HG03103 (cell line): ENCODE measurements around the gene SLC7A7.
"Not testable (repeated sequence)": the region's sequence is repeated elsewhere in the genome, so short reads cannot be mapped to it uniquely, and the experiment has no call there.

Experiments
- ATAC-seq: cut with Tn5 transposase; IDR thresholded peaks from one replicate; pipeline ENCODE4 v1.9.1; 2021; ENCODE audit warnings: low read depth; ENCODE audit not compliant: unreplicated experiment

Gene SLC7A7

DNA sequence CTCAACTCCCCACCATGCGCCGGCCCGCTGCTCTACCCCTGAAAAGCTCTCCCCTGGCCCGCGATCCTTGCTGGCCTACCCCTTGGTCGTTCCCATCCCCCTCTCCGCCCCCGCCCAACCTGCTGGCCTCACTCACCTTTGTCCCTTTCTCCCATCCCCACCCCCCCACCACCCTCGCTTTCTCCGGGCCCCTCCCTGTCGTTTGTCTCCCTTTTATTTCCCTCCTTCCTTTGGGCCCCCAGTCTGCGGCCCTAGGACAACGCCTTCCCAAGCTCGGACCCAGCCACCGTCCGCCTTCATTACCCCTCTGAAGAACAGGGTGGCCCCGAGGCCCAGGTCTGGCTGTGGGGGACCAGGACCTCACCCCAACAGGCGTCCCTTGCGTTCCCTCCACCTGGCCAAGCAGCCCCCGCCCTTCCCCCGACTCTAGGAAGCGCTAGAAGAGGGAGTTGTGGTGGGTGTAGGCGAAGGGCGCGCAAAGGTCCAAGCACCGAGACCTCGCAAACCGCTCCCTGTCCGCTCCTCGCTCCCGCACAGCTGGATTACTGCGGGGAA lies 6.9 kb upstream of the SLC7A7 start:
- no peak for ATAC-seq

DNA sequence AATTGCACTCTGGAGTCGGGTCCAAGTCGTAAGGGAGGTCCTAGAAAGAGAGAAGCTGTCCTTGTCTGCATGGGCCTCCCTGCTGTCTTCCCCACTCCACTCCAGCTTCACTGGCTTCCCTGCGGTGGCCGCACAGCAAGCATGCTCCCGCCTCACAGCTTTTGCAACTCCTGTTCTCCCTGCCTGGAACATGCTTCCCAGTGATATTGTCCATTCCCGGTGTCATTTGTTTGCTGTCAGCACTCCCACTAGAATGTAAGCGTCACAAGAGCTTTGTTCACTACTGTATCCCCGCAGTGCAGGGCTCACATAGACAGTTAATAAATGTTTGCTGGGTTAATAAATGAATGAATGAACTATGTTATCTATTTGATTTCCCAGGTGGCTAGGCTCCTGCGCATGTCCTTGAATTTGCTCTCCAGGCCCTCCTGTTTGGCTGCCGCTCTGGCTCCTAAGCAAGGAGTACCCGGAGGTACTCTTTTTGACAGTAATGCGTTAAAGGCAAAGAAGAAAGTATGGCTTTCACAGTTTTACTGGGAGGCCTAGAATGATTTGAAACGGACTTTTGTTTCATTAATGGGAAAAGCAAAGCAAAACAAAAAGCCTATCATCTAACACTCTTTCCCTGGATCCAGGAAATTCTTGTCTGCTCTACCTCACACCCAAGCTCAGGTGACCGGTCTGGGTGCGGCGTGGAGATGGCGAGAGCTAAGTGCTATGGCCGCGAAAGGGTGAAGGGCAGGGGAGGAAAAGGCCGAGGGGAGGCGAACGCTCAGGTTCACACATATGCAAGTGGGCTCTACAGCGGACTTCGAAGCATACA lies 6.2 kb upstream of the SLC7A7 start:
- no peak for ATAC-seq

DNA sequence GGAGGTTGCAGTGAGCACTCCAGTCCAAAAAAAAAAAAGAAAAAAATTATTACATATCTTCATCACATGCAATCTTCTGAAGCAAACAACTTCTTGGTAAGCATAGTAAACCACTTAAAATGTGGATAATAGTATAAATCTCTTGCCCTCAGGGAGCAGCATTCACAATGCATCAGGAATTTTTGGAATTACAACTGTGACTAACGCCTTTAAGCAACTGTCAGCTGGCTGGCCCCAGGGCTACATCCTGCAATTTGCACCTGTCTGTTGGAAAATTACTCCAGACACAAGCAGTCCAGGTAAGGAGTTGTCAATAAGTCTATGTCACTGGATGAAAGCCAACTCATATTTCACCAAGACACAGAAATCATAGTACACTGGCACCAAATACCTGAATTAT lies 5.5 kb upstream of the SLC7A7 start:
- ATAC-seq, result no peak

DNA sequence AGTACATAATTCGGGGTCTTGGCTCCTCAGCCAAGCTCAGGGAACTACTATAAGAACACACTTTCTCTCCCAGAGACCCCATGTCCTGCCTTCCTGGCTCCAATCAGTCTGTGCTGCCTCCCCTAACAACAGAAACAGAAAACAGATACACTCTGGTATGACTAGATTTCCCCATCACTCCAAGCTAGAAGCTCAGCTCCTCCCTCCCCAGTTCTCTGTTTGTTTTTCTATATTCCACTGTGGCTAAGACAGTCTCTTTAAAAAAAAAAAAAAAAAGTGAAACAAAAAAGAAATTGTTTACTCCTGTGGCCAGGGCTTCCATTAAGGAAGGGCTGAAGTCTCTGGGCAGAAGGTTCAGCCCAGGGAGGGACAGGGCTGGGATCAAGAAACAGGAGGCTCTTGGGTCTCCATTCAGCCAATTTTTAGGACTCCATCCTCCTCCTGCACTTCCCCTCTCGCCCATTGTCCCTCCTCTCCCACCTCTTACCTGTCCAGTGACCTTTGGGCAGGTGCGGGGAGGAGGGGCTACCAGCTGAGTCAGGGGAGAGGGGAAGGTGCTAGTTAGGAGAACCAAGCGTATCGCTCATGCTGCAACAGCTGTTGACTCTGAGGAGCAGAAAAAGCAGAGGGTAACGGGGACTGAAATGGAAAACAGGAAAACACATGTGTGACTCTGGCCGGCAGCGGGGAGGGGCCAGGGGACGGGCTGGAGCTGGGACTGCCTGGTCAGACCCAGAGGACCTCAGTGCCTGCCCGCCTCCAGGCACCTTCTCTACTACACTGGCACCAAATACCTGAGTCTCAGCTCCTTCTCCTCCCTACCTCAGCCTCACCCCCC lies 4.1 kb upstream of the SLC7A7 start:
- ATAC-seq, result no peak

DNA sequence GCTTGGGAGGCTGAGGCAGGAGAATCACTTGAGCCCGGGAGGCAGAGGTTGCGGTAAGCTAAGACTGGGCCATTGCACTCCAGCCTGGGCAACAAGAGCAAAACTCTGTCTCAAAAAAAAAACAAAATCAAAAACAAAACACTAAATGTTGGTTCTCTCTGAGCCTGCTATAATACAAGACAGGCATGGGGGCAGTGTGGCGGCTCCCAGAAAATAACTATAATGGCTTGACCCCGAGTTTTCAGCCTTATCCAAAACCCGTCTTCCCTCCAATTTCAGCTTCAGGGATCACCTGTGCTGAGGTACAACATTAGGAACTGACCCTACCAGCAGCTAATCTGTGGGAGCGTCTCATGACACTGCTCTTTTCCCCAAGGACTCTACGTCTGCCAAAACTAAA lies 862 bp downstream of the SLC7A7 start:
- ATAC-seq, result no peak

DNA sequence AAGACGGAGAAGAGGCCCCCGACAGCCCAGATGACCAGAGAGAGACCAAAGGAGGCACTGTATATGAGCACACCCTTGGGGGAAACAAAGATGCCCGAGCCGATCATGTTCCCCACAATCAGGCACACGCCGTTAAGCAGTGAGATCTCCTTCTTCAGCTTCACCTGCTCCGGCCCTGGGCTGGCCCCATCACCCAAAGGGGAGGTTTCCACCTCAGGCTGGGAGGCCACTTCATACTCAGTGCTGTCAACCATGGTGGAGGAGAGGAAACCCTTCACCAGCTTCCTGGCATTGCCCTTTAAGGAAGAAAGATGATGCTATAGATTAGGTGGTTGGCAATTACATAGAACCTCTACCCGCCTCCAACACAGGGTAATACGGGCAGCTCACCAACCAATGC lies 2.1 kb downstream of the SLC7A7 start:
- no peak for ATAC-seq

DNA sequence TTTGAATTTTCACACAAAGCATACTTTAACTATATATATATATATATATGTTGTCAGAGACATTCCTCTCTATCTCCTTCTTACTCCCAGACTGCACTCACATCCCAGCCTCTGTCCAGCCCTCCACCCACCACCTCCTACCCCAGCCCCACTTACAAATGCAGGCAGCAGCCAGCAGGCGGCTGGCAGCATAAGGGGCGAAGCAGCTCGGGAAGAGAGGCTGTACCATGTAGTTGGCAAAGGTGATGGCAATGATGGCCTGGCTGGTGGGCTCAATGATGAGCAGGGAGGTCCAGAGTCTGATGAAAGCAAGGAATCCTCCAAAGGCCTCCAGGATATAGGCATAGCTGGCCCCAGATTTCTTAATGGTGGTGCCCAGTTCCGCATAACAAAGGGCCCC lies 2.5 kb downstream of the SLC7A7 start:
- ATAC-seq, result no peak

DNA sequence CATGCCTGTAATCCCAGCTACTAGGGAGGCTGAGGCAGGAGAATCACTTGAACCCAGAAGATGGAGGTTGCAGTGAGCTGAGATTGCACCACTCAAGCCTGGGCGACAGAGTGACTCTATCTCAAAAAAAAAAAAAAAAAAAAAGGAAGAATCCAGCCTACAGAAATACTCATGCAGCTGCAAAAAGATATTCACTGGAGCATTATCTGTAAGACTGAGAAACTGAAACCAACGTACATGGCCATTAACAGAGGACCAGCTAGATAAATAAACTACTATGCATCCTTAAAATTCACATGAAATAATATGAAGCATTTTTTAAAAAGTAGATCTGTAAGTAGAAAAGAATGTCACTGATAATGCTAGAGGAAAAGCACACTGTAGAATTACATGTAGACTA lies 3.5 kb downstream of the SLC7A7 start:
- ATAC-seq, result no peak

DNA sequence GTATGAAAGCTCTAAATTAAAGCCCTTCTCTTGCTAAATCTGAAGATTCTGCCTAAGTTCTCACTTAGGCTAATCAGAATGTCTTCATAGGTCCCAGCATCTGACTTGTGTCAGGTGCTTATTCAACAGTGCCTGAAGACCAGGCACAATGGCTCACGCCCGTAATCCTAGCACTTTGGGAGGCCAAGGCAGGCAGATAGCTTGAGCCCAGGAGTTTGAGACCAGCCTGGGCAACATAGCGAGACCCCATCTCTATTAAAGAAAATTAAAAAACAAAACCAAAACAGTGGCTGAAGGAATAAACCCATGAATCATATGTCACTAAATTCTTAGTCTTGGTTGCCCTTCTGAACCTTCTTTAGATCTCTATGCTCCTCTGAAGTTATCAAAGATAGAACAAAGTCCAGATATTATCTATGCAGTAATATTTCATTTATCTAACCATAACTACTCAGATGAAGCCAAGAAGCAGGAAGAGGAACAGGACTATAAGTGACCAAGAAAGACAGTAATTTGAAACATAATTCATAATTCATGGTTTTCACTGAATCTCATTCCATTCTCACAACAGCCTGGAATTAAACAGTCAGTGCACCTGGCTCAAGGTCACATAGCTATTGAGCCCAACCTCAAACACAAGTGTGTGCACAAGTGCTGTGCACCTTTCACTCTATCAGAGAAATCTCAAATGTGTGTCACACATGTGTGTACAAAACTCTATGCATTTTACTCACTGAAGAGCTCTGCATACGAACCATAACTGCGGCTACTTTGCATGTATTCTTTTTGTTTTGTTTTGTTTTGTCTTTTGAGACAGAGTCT lies 6.6 kb downstream of the SLC7A7 start:
- no peak for ATAC-seq

DNA sequence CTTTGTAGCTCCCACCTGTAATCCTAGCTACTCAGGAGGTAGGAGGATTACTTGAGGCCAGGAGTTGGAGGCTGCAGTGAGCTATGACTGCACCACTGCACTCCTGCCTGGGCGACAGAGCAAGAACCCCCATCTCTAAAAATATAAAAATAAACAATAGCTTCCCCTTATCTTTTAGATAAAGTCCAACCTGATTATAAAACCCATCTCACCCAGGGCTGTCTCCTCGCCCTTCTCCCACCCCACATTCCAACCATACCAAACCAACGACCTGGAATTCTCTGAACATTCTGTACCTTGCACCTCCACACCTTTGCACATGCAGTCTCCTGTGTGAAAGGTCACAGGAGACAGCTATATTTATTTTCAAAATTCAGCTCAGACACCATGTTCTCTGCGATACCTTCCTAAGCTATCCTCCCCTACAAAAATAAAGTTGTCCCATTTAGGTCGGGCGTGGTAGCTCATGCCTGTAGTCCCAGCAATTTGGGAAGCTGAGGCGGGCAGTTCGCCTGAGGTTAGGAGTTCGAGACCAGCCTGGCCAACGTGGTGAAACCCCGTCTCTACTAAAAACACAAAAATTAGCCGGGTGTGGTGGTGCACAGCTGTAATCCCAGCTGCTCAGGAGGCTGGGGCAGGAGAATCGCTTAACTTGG lies 7.7 kb downstream of the SLC7A7 start:
- no peak for ATAC-seq

DNA sequence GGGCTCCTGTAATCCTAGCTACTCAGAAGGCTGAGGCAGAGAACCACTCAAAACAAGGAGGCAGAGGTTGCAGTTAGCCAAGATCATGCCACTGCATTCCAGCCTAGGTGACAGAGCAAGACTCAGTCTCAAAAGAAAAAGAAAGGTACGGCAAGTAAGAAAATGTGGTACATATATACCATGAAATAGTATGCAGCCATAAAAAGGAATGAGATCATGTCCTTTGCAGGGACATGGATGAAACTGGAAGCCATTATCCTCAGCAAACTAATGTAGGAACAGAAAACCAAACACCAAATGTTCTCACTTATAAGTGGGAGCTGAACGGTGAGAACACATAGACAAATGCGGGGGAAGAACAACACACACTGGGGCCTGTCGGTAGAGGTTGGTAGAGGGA lies 10.0 kb downstream of the SLC7A7 start:
- ATAC-seq, result not testable (repeated sequence)

DNA sequence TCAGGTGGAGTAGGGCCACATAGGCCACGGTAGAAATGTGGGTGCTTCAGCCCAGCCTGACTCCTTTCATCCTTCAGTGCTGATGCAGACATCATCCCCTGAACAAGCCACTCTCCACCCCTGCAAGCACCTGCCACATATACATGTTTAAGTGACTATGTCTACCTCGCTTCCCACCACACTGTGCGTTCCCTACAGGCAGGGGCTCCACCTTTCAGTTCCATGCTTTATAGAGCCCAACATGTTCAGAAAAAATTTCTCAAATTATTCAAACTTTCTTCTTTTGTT lies 11.6 kb downstream of the SLC7A7 start:
- no peak for ATAC-seq

DNA sequence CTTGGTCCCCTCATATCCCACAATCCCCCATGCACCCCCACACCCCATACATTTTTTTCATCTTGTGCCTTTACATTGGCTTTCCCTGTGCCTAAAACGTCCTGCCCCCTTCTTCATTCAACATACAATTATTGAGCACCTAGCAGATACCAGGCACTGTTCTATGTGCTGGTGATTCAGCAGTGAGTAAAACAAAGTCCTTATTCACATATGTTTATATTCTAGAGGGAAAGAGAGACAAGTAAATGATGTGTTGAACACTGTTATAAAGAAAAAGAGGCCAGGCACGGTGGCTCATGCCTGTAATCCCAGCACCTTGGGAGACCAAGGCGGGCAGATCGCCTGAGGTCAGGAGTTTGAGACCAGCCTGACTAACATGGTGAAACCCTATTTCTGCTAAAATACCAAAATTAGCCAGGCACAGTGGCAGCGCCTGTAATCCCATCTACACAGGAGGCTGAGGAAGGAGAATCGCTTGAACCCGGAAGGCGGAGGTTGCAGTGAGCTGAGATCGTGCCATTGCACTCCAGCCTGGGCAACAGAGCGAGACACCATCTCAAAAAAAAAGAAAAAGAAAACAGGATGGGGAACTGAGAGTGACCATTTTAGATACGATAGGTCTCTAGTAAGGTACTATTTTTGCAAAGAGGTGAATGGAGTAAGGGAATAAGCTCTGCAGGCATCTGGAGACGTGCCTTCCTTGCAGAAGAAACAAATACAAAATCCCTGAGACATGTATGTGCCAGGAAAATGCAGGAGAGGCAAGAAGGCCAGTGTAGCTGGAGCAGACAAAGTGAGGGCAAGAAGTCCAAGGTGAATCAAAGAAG lies 12.2 kb downstream of the SLC7A7 start:
- no peak for ATAC-seq

DNA sequence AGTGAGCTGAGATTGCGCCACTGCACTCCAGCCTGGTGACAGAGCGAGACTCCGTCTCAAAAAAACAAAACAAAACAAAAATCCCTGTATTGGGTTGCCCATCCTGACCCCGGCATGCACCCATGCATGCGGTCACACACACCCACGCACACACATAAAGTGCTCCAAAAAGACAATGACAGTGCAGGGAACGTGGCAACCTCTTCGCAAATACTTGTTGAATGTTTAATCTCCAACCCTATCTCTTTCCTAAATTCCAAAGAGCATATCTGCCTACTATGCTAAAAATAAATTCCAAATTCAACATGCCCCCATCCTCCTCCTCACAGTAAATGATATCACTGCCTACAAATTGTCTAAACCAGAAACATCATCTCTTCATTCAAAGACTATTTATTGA lies 13.5 kb downstream of the SLC7A7 start:
- no peak for ATAC-seq

DNA sequence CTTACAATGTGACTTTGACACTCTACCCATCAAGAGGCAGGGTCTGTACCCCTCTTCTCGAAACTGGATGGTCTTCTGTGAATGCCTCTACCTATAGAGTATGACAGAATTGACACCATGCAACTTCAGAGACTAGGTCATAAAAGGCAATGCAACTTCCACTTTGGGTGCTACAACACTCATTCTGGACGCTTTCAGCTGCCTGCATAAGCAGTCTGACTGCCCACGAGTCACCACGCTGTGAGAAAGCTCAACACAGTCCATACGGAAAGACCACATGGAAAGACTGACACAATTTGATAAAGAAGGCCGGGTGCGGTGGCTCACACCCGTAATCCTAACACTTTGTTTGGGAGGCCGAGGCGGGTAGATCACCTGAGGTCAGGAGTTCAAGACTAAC lies 14.9 kb downstream of the SLC7A7 start:
- ATAC-seq, result no peak

DNA sequence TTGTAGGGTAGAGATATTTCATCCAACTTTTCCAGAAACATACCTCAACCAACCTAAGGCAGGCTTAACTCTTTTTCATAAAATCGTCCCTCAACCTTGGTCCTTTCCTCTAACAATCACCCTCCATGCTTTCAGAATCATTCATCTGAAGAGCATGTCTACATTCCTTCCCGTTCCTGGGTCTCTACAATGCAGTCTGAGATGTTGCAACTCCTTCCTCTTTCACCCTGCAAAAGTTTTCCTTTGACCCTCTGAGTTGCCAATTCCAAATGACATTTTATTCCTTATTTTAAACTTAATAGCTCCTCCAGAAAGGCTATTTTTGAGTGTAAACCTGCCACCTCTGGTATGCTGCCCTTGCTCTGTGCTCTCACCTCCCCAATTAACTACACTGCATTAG lies 16.7 kb downstream of the SLC7A7 start:
- no peak for ATAC-seq

DNA sequence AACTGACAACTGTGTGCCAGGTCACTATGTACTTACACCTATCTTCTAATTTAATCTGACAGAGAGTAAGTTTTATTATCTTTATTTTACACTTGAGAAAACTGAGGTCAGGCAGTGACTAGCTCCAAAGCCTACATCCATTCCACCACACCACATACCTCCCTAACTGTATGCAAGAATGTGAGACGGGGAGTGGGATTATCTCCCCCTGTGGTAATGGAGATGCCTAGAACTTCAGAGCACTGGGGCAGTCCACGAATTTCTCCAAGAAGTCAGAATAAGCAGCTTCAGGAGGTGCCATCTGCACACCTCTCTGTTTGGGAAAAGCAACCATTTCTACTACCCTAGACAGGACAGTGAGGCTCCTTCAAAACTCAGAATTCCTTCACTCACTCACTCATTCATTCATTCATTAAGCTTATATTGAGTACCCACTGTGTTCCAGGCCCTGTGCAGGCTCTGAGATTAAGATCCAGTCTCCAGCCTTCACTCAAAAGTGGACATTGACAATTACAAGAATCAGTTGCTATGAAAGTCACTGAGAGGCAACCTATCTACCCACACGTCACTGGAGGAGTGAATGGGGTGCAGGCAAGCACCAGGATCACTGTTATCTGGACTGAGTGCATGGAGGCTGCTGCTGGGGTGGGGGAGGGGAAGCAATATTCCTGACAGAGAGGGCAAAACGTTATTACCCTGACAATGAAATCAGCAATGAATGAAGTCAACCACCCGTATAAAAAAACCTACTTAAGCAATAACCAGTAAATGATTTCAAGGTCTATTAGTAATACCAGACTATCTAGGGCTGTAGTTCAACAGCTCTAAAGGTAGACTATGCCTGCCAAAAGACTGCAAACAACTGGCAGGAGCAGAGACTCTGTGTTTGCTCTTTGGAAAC lies 18.0 kb downstream of the SLC7A7 start:
- no peak for ATAC-seq

DNA sequence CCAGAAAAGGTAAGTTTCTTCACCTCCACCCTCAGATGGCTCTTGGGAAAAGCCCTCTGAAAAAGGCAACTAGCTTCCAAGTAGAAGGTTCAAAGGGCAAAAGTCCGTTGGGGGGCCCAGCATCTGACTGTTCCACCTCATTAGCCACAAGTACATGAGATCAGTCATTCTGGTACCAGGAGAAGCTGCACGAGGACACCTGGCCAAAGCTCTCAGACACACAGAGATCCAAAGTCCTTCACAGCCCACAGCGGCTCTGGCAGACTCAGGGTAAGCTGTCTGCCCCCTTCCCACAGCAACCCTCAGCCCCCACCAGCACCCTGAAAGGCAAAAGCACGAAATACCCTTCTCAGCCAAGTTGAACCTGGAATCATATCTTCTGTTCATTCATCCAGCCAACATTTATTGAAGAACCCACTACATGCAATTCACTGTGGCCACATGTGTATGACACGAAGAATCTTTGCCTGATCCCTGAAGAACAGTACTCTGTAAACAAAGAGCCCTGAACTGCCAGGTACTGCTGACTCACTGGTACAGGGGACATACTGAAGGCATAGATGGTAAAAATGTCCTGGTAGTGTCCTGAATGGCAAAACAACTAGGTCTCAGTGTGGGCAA lies 19.0 kb downstream of the SLC7A7 start:
- no peak for ATAC-seq
